ENCODE measurements around the gene SDCBP2.

DNA sequence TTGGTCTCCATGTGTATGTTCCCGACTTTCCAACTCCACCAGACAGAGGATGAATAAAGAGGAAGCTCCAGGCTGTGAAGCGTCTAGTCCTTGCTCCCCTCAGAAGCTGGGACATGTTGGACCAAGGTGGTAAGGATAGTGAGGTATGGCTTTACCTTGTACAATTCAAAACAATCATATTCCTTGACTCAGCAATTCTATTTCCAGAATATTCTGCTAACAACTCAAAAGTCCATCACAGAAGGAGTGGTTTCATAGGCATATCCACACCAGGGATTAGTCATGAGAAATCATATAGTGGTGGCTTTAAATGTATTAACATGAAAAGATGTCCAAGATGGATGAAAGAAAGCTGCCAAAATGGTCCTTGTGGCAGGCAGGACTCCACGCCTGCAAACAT lies 44.1 kb upstream of the SDCBP2 start:
- TF ChIP-seq, protein P1, sequence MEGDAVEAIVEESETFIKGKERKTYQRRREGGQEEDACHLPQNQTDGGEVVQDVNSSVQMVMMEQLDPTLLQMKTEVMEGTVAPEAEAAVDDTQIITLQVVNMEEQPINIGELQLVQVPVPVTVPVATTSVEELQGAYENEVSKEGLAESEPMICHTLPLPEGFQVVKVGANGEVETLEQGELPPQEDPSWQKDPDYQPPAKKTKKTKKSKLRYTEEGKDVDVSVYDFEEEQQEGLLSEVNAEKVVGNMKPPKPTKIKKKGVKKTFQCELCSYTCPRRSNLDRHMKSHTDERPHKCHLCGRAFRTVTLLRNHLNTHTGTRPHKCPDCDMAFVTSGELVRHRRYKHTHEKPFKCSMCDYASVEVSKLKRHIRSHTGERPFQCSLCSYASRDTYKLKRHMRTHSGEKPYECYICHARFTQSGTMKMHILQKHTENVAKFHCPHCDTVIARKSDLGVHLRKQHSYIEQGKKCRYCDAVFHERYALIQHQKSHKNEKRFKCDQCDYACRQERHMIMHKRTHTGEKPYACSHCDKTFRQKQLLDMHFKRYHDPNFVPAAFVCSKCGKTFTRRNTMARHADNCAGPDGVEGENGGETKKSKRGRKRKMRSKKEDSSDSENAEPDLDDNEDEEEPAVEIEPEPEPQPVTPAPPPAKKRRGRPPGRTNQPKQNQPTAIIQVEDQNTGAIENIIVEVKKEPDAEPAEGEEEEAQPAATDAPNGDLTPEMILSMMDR (IDR thresholded peaks at IDR 0.05 in 4 of 5, conservative IDR thresholded peaks at IDR 0.05 in 1 of 5) = no peak
- no peak for TF ChIP-seq POLR2A (IDR thresholded peaks at IDR 0.05)
